KMS-11 (cell line): ENCODE data around the gene GLMN.

ENCODE experiments used
- H2AFZ ChIP-seq: fragments of 200-600 bp; sonication (generic); 2 replicates; pipeline ENCODE4 v1.6.1; 2016; ENCODE audit warnings: antibody characterized with exemption, mixed run types, low read depth
- H3K27ac ChIP-seq: fragments of 200-600 bp; sonication (generic); 2 replicates; pipeline ENCODE4 v1.6.1; 2016; ENCODE audit warnings: mild to moderate bottlenecking, mixed run types
- H3K27me3 ChIP-seq: fragments of 200-600 bp; sonication (generic); 2 replicates; pipeline ENCODE4 v1.6.1; 2017; ENCODE audit warnings: mild to moderate bottlenecking, low read depth, mixed run types, moderate library complexity; ENCODE audit not compliant: insufficient read depth
- H3K36me3 ChIP-seq: fragments of 200-600 bp; sonication (generic); 2 replicates; pipeline ENCODE4 v1.6.1; 2017; ENCODE audit warnings: mild to moderate bottlenecking, mixed run types; ENCODE audit not compliant: insufficient read depth
- H3K4me1 ChIP-seq: fragments of 200-600 bp; sonication (generic); 2 replicates; pipeline ENCODE4 v1.6.1; 2016; ENCODE audit warnings: mild to moderate bottlenecking, low read depth, mixed run types; ENCODE audit not compliant: poor library complexity, severe bottlenecking
- H3K4me2 ChIP-seq: fragments of 200-600 bp; sonication (generic); 2 replicates; pipeline ENCODE4 v1.7.0; 2016; ENCODE audit warnings: mild to moderate bottlenecking, mixed run types
- H3K4me3 ChIP-seq: fragments of 200-600 bp; sonication (generic); IDR thresholded peaks from 2 replicates; pipeline ENCODE4 v1.6.1; 2017; ENCODE audit warnings: low read depth, low read length, mixed read lengths; ENCODE audit not compliant: insufficient read depth
- H3K79me2 ChIP-seq: fragments of 200-600 bp; sonication (generic); 2 replicates; pipeline ENCODE4 v1.6.1; 2016; ENCODE audit warnings: low read depth, mixed run types; ENCODE audit not compliant: insufficient read depth
- H3K9ac ChIP-seq: fragments of 200-600 bp; sonication (generic); 2 replicates; pipeline ENCODE4 v1.6.1; 2016; ENCODE audit warnings: mild to moderate bottlenecking, mixed run types
- H4K20me1 ChIP-seq: fragments of 200-600 bp; sonication (generic); 2 replicates; pipeline ENCODE4 v1.6.1; 2016; ENCODE audit warnings: mild to moderate bottlenecking, mixed run types; ENCODE audit not compliant: insufficient read depth
- TF ChIP-seq, protein P1 (sequence below): fragments of 200-600 bp; sonication (generic); conservative IDR thresholded peaks from 2 replicates; pipeline ENCODE4 v1.6.1; 2017; ENCODE audit warnings: low read depth, mild to moderate bottlenecking, antibody characterized with exemption, low read length, moderate library complexity, mixed read lengths

GLMN gene

DNA sequence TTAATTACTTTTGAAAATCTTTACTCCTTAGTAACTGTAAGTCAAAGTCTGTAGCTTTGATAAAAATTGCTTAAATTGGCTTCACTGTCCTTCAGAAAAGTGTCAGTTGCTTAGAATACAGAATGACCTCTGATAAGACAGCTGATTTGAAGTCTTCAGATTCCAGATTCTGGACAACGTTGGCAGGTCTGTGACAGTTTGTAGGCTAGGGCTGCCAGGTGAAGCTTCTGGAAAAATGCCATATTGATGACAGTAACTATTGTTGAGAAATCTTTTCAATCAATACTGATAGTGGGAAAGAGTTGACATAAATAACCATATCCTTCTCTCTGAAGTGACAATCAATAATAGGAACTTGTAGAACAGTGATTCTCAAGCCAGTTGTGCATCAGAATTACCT lies 41.4 kb upstream of the GLMN start:
- TF ChIP-seq, protein P1, sequence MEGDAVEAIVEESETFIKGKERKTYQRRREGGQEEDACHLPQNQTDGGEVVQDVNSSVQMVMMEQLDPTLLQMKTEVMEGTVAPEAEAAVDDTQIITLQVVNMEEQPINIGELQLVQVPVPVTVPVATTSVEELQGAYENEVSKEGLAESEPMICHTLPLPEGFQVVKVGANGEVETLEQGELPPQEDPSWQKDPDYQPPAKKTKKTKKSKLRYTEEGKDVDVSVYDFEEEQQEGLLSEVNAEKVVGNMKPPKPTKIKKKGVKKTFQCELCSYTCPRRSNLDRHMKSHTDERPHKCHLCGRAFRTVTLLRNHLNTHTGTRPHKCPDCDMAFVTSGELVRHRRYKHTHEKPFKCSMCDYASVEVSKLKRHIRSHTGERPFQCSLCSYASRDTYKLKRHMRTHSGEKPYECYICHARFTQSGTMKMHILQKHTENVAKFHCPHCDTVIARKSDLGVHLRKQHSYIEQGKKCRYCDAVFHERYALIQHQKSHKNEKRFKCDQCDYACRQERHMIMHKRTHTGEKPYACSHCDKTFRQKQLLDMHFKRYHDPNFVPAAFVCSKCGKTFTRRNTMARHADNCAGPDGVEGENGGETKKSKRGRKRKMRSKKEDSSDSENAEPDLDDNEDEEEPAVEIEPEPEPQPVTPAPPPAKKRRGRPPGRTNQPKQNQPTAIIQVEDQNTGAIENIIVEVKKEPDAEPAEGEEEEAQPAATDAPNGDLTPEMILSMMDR: no peak

DNA sequence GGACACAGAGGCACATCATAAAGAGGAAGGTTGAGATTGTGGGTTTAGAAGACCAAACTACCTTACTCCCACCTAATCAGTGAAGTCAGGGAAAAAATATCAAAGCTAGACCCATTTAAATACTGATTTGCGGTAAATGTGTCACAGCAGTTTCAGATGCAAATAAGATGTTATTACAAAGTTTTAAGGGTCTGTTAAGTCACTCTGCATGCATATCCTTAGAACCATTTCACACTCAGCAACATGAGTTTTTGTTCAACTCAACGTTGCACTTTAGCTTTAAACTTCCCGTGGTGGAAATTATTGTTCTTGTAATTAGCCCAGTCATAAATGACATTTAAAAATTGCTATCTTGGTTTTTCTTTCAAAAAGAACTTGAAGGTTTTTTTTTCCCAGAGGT lies 34.9 kb upstream of the GLMN start:
- no peaks in the 10 kb centered on the region for H3K36me3 ChIP-seq
- no peak overlapping the region for H3K27ac ChIP-seq
- no peaks in the 10 kb centered on the region for H4K20me1 ChIP-seq
- H3K4me1 ChIP-seq: no peaks in the 10 kb centered on the region
- H3K27me3 ChIP-seq: no peaks in the 10 kb centered on the region
- no peak overlapping the region for H3K9ac ChIP-seq
- no peak overlapping the region for H3K4me3 ChIP-seq
- no peak overlapping the region for H3K4me2 ChIP-seq
- H2AFZ ChIP-seq: no peak overlapping the region
- TF ChIP-seq, protein P1: no peak
- no peaks in the 10 kb centered on the region for H3K79me2 ChIP-seq

More for the DNA sequence above, 41.4 kb upstream of the GLMN start:
- Histone ChIP-seq H3K4me2 (no peak overlapping the region), H4K20me1 (no peaks in the 10 kb centered on the region), H3K27ac (no peak overlapping the region), H3K9ac (no peak overlapping the region), H3K4me3 (no peak overlapping the region), H2AFZ (no peak overlapping the region), H3K36me3 (no peaks in the 10 kb centered on the region), H3K79me2 (no peaks in the 10 kb centered on the region), H3K4me1 (no peaks in the 10 kb centered on the region), H3K27me3 (no peaks in the 10 kb centered on the region)

GRCh38 chr1:92329347-92330129 lies 30.8 kb upstream of the GLMN start:
- Histone ChIP-seq H3K4me2 (no peak overlapping the region), H3K27me3 (no peaks in the 10 kb centered on the region), H3K79me2 (no peaks in the 10 kb centered on the region), H3K36me3 (no peaks in the 10 kb centered on the region), H3K9ac (no peak overlapping the region), H2AFZ (no peak overlapping the region), H3K4me1 (no peaks in the 10 kb centered on the region), H3K4me3 (no peak overlapping the region), H3K27ac (no peak overlapping the region), H4K20me1 (no peaks in the 10 kb centered on the region)
- TF ChIP-seq, protein P1: no peak

- Histone ChIP-seq H3K27ac (no peak overlapping the region), H4K20me1 (no peaks in the 10 kb centered on the region), H3K36me3 (no peaks in the 10 kb centered on the region), H3K4me2 (no peak overlapping the region), H2AFZ (no peak overlapping the region), H3K9ac (no peak overlapping the region), H3K27me3 (no peaks in the 10 kb centered on the region), H3K4me3 (no peak overlapping the region), H3K4me1 (no peaks in the 10 kb centered on the region), H3K79me2 (no peaks in the 10 kb centered on the region)
- TF ChIP-seq, protein P1: no peak
Measured at GRCh38 chr1:92327794-92328193, 29.0 kb upstream of the GLMN start.
